ENCODE measurements around the gene FKBP1B. TPM values are rescaled to one million over a fixed set of nuclear protein-coding genes. Genes with fewer than 3 reads are reported as not detected.

The FKBP1B gene
- total RNA-seq (39.4 and 43.1 TPM in 2 replicates), polyA plus RNA-seq (46.3 and 63.6 TPM in 2 replicates)

GRCh38 chr2:24049485-24050021, at the start of gene FKBP1B:
Gene FKBP1B, plus strand, starts transcription at chr2:24049741. Its CDS starts 109 bp downstream, at chr2:24049850.
- Histone ChIP-seq H3K27ac (no peak within 1 kb of the TSS), H3K4me1 (ENCODE audit: low read depth) (peaks cover 5% of the 10 kb centered on the region), H3K27me3 (no peaks in the 10 kb centered on the region), H3K9me3 (ENCODE audit: low read depth) (no peaks in the 10 kb centered on the region), H3K4me3 (peak within 1 kb of the TSS; percentile 77), H3K36me3 (no peaks in the 10 kb centered on the region)
- DNase-seq (ENCODE audit: low read depth in 1 of 2, low spot score in 1 of 2) = peak; percentile 60 to 84
- TF ChIP-seq, protein P1, sequence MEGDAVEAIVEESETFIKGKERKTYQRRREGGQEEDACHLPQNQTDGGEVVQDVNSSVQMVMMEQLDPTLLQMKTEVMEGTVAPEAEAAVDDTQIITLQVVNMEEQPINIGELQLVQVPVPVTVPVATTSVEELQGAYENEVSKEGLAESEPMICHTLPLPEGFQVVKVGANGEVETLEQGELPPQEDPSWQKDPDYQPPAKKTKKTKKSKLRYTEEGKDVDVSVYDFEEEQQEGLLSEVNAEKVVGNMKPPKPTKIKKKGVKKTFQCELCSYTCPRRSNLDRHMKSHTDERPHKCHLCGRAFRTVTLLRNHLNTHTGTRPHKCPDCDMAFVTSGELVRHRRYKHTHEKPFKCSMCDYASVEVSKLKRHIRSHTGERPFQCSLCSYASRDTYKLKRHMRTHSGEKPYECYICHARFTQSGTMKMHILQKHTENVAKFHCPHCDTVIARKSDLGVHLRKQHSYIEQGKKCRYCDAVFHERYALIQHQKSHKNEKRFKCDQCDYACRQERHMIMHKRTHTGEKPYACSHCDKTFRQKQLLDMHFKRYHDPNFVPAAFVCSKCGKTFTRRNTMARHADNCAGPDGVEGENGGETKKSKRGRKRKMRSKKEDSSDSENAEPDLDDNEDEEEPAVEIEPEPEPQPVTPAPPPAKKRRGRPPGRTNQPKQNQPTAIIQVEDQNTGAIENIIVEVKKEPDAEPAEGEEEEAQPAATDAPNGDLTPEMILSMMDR (IDR thresholded peaks at IDR 0.05; ENCODE audit: low read depth, low read length) = no peak

DNA sequence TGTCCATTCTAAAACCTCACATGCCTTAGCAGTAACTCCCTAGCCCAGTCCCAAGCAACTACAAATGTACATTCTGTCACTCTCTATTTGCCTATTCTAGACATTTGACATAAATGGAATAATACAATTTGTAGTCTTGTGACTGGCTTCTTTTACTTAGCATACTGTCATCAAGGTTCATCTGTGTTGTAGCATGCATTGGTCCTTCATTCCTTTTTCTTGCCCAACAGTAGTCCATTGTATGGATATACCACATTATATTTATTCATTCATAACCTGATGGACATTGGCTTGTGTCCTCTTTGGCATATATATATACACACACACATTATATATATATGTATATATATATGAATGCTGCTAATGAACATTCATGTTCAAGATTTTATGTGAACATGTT, 41.8 kb upstream of the FKBP1B start:
- DNase-seq (ENCODE audit: low read depth in 1 of 2, low spot score in 1 of 2) = no peak
- H3K27me3 ChIP-seq = peaks cover 18% of the 10 kb centered on the region
- no peak overlapping the region for H3K27ac ChIP-seq
- no peaks in the 10 kb centered on the region for H3K36me3 ChIP-seq
- H3K4me3 ChIP-seq = no peak overlapping the region
- H3K9me3 ChIP-seq (ENCODE audit: low read depth) = no peaks in the 10 kb centered on the region
- TF ChIP-seq, protein P1 (IDR thresholded peaks at IDR 0.05; ENCODE audit: low read depth, low read length) = no peak
- H3K4me1 ChIP-seq (ENCODE audit: low read depth) = no peaks in the 10 kb centered on the region

GRCh38 chr2:24008672-24009366, 40.7 kb upstream of the FKBP1B start:
- Histone ChIP-seq H3K36me3 (no peaks in the 10 kb centered on the region), H3K27me3 (peaks cover 18% of the 10 kb centered on the region), H3K9me3 (ENCODE audit: low read depth) (no peaks in the 10 kb centered on the region), H3K27ac (no peak overlapping the region), H3K4me1 (ENCODE audit: low read depth) (no peaks in the 10 kb centered on the region), H3K4me3 (no peak overlapping the region)
- TF ChIP-seq, protein P1 (IDR thresholded peaks at IDR 0.05; ENCODE audit: low read depth, low read length) = no peak
- no peak for DNase-seq (ENCODE audit: low read depth in 1 of 2, low spot score in 1 of 2)

DNA sequence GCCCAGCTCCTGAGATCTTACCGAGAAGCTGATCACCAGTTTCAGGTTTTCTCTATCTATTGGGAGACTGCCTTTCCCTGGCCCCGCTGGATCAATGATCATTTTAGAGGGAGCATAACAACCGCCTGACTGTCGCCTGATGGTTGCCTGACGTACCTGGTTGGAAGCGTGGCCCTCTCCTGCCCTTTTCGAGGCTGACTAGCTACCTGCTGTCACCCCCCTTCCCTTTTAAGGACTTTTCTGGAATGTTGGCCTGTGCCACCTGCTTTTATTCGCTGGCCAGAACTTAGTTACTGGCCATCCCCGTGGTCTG, 40.2 kb upstream of the FKBP1B start:
- no peaks in the 10 kb centered on the region for H3K9me3 ChIP-seq (ENCODE audit: low read depth)
- no peak for DNase-seq (ENCODE audit: low read depth in 1 of 2, low spot score in 1 of 2)
- TF ChIP-seq, protein P1 (IDR thresholded peaks at IDR 0.05; ENCODE audit: low read depth, low read length) = no peak
- peaks cover 18% of the 10 kb centered on the region for H3K27me3 ChIP-seq
- H3K4me1 ChIP-seq (ENCODE audit: low read depth) = no peaks in the 10 kb centered on the region
- no peak overlapping the region for H3K4me3 ChIP-seq
- no peaks in the 10 kb centered on the region for H3K36me3 ChIP-seq
- no peak overlapping the region for H3K27ac ChIP-seq

GRCh38 chr2:24009680-24010476, 39.7 kb upstream of the FKBP1B start, which contains the start of gene MFSD2B:
Gene MFSD2B, plus strand, starts transcription at chr2:24010085. Its CDS starts 12 bp downstream, at chr2:24010097.
- TF ChIP-seq, protein P1 (IDR thresholded peaks at IDR 0.05; ENCODE audit: low read depth, low read length) = no peak
- peak within 1 kb of the TSS; percentile 26 for H3K4me3 ChIP-seq
- H3K36me3 ChIP-seq = no peaks in the 10 kb centered on the region
- no peak within 1 kb of the TSS for H3K27ac ChIP-seq
- DNase-seq (ENCODE audit: low read depth in 1 of 2, low spot score in 1 of 2) = peak; percentile 12 to 37
- H3K4me1 ChIP-seq (ENCODE audit: low read depth) = no peaks in the 10 kb centered on the region
- no peaks in the 10 kb centered on the region for H3K9me3 ChIP-seq (ENCODE audit: low read depth)
- H3K27me3 ChIP-seq = peaks cover 18% of the 10 kb centered on the region

Data from cardiac muscle cell (in vitro differentiated cells and primary cell).